Superior temporal gyrus (tissue), 1 donor: Measurements from ENCODE around the gene B3GNT8.
"Not testable (repeated sequence)": the region's sequence is repeated elsewhere in the genome, so short reads cannot be mapped to it uniquely, and the experiment has no call there.

ENCODE experiments used
- DNase-seq: peaks from one replicate; pipeline ENCODE4 v3.0.0-alpha.2; 2016; ENCODE audit errors: extremely low spot score

B3GNT8 gene

DNA sequence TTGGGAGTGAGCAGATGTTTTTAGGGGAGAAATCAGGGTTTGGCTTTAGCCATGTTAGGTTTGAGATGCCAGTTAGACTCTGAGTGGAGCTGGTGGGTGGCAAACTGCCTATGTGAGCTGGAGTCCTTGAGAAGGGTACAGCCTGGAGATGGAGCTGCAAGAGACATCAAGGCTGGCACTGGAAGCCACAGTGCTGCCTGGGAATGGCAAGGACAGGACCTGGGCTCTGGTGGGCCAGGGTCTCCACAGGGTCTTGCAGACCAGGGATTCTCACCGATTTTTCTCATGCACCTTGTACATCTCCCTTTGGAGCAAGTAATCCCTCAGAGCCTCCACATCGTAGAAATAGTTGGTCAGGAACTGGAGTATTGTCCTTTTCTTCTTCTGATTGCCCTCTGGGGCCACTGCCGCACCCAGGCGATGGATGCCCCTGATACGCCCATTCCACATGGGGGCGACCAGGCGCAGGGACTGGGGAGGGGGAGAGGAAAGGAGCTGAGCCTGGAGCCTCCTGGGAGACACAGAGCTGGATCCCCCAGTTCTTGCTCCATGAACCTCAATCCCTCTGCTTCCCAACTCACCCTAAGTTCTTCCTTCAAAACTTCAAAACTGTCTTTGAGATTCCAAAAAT lies 10.9 kb upstream of the B3GNT8 start:
- no peak for DNase-seq

DNA sequence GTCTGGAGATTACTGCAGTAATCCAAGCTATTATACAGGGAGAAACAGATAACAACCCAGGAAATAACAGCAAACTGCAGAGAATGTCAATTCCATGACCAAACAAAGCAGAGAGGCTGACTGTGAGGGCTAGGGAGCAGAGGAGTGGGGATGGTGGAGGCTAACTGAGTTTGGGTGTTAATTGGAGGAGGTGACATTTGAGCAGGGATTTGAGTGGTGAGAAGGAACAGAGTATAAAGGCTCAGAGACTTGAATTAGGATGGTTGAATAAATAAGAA lies 9.4 kb upstream of the B3GNT8 start:
- DNase-seq = no peak

DNA sequence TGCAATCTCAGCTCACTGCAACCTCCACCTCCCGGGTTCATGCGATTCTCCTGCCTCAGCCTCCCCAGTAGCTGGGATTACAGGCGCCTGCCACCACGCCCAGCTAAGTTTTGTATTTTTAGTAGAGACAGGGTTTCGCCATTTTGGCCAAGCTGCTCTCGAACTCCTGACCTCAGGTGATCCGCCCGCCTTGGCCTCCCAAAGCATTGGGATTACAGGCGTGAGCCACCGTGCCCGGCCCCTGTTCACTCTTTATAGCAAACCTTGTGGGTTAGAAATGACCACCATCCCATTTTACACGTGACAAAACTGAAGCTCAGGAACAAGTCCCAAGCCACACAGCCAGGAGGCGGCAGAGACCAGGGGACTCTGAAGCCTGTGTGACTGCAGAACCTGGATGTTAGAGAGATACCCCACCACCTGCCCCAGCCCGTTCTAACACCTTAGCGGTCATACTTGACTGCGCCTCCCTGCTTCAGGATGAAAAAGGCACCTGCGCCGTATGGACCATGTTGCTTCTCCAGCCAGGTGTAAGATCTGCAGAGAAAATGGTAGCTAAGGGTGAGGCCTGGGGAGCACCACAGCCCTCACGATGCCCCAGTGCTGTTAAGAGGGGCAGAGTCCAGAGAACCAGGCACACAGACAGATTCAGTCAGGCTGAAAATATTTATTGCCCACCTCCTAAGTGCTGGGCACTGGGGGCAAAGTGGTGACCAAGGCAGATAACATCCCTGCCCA lies 8.9 kb upstream of the B3GNT8 start:
- no peak for DNase-seq

DNA sequence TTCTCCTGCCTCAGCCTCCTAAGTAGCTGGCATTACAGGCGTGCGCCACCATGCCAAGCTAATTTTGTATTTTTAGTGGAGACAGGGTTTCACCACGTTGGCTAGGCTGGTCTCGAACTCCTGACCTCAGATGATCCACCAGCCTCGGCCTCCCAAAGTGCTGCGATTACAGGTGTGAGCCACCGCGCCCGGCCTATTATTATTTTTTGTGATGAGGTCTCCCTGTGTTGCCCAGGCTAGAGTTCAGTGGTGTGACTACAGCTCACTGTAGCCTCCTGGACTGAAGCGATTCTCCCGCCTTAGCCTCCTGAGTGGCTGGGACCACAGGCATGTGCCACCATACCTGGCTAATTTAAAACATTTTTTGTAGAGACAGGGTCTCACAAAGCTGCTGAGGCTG lies 8.2 kb upstream of the B3GNT8 start:
- DNase-seq = not testable (repeated sequence)

DNA sequence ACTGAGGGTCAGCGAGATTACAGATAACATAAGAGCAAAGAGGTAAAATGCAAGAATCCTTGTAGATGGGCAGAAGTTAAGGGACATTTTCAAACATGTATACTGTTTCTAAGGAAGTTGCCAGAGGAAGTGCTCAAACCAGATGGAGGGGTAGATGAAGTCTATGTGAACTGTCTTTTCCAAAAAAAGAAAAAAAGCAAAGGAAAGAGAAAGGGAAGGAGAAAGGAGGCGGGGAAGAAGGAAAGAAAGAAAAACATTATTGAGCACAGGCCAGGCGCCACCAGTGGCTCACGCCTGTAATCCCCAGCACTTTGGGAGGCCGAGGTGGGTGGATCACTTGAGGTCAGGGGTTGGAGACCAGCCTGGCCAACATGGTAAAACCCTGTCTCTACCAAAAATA lies 7.3 kb upstream of the B3GNT8 start:
- no peak for DNase-seq

DNA sequence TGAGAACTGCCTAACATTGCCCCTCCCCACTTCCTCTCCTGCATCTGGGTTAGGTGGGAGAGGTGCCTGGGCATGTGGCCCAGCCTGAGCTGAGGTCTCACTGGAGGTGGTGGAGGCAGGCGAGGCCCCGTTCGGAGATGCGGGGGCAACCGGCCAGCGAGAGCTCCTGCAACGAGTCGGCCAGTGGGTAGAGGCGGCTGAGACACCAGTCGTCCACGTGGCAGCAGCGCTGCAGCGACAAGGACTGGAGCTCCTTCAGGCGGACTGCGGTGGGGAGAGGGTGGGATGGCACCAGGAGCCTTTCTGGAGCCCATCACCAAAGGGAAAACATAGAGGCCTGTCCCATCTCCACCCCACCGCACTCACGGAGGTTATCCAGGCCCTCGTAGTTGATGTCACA lies 6.0 kb upstream of the B3GNT8 start:
- DNase-seq = no peak

DNA sequence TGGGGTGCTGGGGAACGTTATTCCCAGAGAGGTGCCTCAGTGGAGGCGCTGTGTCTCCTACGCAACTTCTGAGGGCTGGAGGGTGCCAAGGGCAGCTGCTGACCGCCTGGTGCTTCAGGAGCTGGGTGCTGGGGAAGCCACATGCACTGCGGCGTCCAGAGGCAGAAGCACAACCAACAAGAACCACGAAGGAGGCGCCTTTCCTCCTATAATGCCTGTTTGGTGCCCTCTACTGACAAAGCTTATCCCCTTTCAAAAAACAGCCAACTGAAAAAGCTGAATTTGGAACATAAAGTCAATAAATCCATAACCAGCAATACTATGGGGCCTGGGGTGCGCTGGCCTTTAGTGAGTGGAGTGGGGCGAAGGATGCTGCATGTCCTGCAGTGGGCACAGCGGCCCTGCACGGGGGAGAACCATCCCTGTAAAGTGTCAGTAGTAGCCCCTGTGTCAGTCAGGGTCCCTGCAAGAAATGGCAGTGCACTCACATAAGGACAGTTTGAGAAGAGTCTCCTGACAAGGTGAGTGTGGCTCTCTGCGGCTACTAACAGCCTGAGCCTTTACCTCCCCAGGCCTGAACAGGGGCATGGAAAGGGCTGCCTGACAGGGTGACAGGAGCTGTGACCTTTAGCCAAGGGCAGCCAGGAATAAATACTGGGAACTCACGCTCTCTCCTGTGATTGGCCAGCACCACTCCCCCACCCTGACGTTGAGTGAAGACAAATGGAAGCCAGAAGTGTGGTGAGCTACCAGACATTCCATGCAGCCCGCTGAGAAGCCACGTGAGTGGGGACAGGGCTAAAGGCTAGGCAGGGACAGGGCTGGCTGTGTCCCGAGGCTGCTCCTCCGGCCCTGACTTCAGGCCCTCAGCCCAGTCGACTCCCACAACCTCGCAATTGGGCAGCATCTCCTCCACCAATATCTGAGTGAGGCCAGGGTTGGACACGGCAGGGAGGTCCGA lies 4.5 kb upstream of the B3GNT8 start:
- peak; percentile 31 for DNase-seq

DNA sequence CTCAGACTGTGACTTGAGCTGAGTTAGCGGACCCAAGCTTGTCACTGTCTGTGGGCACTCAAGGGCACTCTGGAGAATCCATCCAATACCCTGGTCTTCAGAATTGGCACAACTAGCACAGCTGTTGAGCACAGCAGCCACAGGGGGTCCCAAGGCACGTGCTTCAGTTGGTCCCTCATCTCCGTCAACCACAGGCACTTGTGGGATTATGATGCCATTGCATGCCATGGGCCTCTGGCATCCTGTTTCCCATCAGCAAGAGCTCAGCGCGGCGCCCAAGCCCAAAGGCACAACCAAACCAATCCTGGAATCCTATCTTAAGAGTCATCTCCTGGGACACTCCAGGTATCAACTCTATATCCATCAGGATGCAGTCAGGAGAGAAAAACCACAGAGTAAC lies 3.7 kb upstream of the B3GNT8 start:
- DNase-seq = no peak

DNA sequence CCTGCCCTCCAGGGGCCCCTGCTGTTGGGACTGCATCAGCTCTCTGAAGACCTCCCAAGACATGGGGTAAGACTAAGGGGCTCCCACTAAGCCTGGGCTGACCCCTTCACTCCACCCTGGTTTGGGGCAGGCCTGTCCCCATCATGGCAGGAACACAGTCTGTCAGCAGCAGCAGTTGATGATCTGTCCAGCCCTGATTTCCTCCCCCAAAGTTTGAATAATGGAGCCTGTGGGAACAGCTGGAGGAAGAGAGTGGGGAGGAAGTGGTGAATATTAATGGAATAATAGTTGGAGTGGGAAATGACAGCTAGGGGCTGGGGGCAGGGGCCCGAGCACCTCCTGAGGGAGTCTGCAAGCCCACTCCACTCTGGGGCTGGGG lies 1.3 kb upstream of the B3GNT8 start:
- DNase-seq = no peak

DNA sequence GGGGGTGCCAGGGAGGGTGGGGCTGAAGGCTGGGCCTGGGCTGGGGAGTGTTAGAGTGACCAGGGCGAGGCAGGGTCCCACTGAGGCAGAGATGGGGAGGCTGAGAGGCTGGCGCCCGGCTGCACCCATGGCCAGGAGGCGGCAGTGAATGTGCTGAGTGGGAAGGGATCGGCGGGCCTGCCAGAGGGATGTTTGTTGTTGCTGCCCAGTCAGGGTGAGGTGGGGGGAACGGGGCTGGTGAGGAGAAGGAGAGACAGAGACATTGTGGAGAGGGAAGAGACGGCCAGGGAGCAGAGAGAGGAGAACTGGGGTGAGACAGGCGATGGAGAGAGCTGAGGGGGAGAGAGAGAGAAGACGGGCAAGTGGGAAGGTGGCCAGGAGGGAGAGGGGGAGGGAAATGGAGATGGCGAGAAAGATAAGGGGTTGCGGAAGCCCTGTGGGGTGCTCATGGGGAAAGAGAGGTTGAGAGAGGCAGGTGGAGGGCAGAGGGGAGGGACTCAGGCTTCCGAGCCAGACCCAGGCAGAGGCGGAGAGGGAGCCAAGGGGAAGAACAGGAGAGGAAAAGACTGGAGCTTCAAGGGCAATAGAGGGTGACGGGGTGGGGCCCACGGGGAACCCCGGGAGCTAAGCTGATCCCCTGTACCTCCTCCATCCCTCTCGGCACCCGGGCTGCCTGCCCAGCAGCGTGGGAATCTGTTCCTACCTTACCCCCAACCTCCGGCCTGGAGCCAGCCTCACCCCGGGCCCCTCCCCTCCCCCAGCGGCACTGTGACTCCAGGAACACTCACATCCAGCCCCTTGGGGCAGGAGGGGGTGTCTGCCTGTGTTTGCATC lies 690 bp upstream of the B3GNT8 start:
- DNase-seq = no peak

DNA sequence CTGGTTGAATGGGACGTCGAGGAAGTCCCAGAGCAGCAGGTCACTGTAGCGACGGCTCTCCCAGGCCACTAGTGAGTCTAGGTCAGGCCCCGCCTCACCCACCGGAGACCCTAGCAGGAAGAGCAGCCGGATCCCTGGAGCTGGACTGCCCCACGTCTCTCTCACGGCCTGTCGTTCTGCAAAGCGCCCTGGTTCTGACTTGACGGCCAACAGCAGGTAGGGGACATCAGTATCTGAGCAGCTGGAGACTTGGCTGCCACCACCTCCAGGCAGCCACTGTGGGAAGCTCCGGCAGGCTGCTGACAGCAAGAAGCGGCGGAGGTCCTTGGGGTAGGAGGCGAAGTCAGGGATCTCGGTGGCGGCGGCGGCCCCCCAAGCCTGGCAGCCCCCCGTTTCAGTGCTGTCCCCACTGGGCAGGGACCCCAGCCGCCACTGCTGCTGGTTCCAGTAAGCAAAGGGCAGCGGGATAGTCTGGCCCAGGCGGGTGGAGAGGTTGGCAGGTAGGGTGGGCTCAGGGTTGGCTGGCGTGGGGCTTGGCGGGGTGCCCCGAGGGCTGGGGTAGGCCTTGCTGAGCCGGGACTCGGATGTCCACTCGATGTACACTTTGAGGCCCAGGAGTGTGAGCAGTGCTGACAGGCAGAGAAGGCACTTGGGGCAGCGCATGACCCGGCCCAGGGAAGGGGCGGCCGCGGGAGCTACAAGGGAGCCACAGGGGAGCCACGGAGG lies 895 bp downstream of the B3GNT8 start:
- DNase-seq = no peak

DNA sequence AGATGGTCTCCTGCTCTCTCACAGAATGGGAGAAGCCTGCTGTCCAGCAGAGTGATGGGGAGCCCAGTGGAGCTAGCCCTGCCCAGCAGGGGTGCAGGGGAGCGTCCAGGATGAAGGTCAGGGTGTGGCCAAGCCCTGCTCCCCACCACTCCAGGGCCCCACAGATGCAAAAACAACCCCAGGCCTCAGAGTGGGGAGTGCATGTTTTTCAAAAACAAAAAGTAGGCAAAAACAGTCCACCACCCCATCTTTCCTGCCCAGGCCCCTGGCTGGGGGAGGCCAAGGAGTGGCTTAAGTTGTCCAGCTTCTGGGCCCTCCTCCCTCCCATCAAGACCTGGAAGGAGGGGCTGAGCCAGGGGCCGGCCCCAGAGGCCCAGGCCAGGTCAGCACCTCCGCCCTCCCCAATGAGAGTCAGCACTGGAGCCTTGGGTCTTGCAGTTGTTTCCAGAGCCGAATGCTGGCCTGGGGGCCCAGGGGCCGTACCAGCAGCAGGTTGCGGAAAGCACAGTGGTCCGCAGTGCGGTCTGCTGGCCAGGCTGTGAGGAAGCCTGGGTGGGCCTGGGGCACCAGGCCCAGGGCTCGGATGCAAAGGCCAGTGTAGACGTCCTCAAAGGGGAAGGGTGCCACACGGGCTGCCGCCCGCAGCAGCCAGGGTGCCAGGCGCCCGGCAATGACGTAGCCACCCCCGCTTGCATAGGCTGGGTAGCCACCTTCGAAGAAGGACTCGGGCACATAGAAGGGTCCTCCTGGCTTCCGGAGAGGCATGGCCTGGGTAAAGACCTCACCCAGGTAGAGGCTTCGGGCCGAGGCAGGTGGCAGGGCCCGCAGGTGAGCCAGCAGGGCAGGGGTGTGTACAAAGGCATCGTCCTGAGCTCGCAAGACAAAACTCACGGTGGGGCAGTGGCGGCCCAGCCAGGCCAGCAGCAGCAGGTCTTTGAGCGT lies 1.7 kb downstream of the B3GNT8 start:
- DNase-seq = no peak

DNA sequence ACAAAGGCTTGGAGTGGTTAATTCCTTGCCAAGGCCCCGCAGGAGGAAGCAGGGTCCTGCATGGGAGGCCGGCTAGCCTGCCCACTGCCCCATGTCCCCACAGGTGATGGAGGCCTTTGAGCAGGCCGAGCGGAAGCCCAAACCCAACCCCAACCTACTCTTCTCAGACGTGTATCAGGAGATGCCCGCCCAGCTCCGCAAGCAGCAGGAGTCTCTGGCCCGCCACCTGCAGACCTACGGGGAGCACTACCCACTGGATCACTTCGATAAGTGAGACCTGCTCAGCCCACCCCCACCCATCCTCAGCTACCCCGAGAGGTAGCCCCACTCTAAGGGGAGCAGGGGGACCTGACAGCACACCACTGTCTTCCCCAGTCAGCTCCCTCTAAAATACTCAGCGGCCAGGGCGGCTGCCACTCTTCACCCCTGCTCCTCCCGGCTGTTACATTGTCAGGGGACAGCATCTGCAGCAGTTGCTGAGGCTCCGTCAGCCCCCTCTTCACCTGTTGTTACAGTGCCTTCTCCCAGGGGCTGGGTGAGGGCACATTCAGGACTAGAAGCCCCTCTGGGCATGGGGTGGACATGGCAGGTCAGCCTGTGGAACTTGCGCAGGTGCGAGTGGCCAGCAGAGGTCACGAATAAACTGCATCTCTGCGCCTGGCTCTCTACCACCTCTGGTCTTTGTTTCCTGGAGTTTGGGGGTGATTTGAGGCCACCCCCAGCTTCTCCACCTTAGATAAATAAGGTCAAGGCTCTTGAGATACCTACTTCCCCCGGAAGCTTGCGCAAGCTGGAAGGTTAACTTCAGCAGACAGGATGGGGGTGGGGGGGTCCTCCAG lies 2.6 kb downstream of the B3GNT8 start:
- DNase-seq = no peak

DNA sequence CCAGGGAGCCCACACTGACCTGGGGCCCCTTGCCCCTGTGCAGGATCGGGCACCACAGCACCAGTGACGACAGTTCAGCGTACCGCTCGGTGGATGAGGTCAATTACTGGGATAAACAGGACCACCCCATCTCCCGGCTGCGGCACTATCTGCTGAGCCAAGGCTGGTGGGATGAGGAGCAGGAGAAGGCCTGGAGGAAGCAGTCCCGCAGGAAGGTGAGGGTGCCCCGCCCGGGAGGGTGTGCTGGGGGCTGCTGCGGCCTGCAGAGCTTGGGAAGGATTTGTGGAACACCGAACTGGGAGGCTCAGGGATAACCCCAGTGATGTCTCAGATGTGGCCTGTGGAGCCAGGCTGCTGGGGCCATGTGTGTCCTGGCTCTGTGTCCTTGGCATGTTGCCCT lies 4.2 kb downstream of the B3GNT8 start:
- DNase-seq = no peak

DNA sequence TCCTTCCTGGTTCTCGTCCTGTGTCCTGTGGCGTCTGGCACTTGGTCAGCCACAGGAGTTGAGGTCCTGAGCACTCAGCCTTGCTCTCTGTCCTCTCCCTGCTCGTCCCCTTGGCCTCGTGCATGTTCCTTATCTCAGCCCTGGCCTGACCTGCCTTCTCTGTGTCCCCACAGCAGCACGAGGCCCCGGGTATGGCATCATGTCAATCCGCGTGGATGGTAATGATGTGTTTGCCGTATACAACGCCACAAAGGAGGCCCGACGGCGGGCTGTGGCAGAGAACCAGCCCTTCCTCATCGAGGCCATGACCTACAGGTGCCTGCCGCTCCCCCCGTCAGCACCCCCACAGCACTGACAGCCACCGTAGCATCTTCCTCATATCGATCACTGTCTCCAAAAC lies 4.7 kb downstream of the B3GNT8 start:
- no peak for DNase-seq

DNA sequence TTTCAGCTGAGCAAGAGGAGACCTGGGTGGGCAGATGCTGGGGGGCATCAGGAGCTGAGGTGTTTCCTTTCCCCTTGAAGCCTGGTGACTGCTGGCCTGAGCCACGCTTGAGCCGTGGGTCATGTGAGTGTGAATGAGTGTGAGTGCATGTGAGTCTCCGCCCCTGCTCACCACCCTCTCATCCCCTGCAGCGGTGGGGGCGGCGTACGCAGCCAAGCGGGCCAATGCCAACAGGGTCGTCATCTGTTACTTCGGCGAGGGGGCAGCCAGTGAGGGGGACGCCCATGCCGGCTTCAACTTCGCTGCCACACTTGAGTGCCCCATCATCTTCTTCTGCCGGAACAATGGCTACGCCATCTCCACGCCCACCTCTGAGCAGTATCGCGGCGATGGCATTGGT lies 5.2 kb downstream of the B3GNT8 start:
- DNase-seq = no peak

DNA sequence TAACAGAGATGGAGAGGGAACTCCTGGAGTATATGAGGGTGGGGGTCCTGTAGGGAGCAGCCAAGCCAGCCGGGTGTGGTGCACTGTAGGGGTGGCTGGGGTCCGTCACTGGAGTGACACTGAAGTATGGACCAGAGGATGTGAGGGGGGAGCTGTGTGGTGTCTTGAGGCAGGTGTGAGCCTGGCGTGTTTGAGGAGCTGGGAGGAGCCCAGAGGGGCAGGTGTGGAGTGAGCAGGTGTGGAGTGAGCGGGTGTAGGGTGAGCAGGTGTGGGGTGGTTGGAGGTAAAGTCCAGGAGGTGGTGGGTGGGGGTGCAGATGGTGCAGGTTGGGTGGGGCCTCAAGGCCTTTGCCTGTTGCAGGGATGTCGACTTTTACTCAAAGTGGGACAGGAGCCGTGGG lies 5.9 kb downstream of the B3GNT8 start:
- DNase-seq = no peak

DNA sequence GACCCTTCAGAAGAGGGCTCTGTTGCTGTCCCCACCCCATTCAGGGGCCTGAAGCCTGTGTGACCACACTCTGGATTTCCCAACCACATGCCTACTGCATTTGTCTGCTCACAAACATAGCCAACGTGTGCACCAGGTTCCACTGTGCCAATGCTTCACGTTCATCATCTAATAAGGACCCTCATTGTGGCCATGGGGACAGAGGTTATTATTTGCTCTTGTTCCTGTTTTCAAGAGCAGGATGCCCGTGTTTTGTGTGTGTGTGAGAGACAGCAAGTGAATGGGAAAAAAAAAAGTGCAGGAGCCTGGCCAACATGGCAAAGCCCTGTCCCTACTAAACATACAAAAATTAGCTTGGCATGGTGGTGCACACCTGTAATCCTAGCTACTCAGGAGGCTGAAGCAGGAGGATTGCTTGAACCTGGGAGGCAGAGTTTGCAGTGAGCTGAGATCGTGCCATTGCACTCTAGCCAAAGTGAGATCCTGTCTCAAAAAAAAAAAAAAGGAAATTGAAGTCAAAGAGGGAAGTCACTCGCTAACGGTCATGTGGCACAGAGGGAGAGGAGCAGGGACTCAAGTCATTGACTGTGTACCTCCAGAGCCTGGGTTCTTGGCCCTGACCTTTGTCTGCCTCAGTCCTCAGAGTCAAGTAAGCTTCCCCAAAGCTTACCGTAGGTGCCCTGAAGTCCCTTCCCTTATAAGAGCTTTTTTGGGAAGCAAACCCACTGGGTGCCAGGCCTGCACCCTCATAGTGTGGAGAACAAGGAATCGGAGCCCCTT lies 6.9 kb downstream of the B3GNT8 start:
- DNase-seq = no peak
